ENCODE measurements around the gene HSD11B2.

DNA sequence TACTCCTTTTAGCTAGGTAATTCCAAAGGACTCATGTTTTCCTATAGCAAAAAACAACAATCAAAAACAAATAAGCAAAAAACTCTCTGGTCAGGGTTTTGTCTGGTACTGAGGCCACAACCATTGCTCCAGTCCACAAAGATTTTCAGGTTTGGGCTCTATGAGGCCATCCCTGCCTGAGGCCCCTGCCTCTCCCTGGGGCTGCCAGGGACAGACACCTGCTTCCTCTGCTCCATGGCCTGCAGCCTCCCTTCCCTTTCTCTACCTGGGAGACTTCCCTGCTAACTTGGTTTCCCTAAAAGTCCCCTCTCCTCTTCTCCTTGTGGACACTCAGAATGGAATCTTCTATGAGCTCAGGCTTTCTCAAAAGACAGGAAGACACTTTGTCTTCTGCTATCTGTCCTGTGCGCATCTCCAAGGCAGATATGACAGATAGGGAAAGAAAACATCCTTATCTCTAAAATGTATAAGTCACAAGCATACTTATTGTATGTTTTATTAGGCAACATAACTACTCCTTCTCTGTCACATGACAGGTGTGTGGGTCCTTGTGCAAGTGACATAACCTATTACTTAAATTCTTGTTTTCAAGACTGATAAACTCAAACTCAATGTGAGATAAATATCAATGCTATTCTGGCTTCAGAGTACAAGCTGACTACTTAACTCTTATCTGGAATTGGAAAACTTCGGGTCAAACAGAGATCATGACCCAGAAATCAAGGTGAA, 13.4 kb upstream of the HSD11B2 start:
- TF ChIP-seq CTCF (IDR thresholded peaks at IDR 0.05; ENCODE audit: borderline replicate concordance, extremely low read depth, low read length, poor library complexity, severe bottlenecking) (no peak), EZH2 (IDR thresholded peaks at IDR 0.05; ENCODE audit: borderline replicate concordance, low read depth, low read length, severe bottlenecking) (no peak)

All from DND-41 (cell line).